GM23248 (cell line): ENCODE data around the gene LSAMP.

Source experiments
- EZH2 ChIP-seq: fragments of 200-600 bp; sonication (generic); IDR thresholded peaks from 2 replicates; pipeline ENCODE4 v1.6.1; 2018; ENCODE audit warnings: antibody characterized with exemption, mild to moderate bottlenecking; ENCODE audit not compliant: insufficient read depth, poor library complexity, severe bottlenecking
- EZH2phosphoT487 ChIP-seq: fragments of 200-600 bp; sonication (generic); IDR thresholded peaks from 2 replicates; pipeline ENCODE4 v1.6.1; 2018; ENCODE audit warnings: antibody characterized with exemption, moderate library complexity, mild to moderate bottlenecking, low read depth; ENCODE audit not compliant: insufficient read depth

GRCh38 chr3:115819785-115820384, 625.4 kb downstream of the LSAMP start:
- TF ChIP-seq EZH2 (no peak), EZH2phosphoT487 (no peak)
